ENCODE results near the gene NCCRP1. TPM values are rescaled to one million over a fixed set of nuclear protein-coding genes. Genes with fewer than 3 reads are reported as not detected.

NCCRP1 gene
- total RNA-seq, 4 donors from 2014 or later = not detected

- Histone ChIP-seq H3K9me3 (no peaks in the 10 kb centered on the region), H3K36me3 (peaks cover 0 to 7% (median 0%) of the 10 kb centered on the region in 3 donors), H3K4me3 (no peak overlapping the region), H3K27me3 (no peaks in the 10 kb centered on the region), H3K4me1 (peaks cover 0 to 81% (median 30%) of the 10 kb centered on the region in 4 donors), H3K27ac (peak overlapping the region in 2 of 4 donors; percentile 2 to 73)
- TF ChIP-seq EP300 (IDR thresholded peaks at IDR 0.05) (no peak), POLR2A (IDR thresholded peaks at IDR 0.05) (no peak), CTCF (IDR thresholded peaks at IDR 0.05) (no peak)
- WGBS, 2 donors = 41 to 56% methylated on average over 8 of the region's 8 CpGs
- DNase-seq (ENCODE audit: low spot score in 2 of 2) = peak; percentile 42 to 58
Measured at GRCh38 chr19:39160523-39160861, 36.3 kb upstream of the NCCRP1 start.

GRCh38 chr19:39160889-39161672, 35.7 kb upstream of the NCCRP1 start:
- H3K27ac ChIP-seq = peak overlapping the region in 2 of 4 donors; percentile 2 to 73
- no peaks in the 10 kb centered on the region for H3K9me3 ChIP-seq
- TF ChIP-seq CTCF (IDR thresholded peaks at IDR 0.05) (no peak), POLR2A (IDR thresholded peaks at IDR 0.05) (no peak), EP300 (IDR thresholded peaks at IDR 0.05) (no peak)
- WGBS, 2 donors = 82 to 84% methylated on average over 15 to 17 of the region's 21 CpGs
- H3K36me3 ChIP-seq = peaks cover 0 to 7% (median 0%) of the 10 kb centered on the region in 3 donors
- DNase-seq (ENCODE audit: low spot score in 2 of 2) = no peak
- no peak overlapping the region for H3K4me3 ChIP-seq
- H3K27me3 ChIP-seq = no peaks in the 10 kb centered on the region
- H3K4me1 ChIP-seq = peaks cover 0 to 81% (median 26%) of the 10 kb centered on the region in 4 donors

GRCh38 chr19:39162441-39163043, 34.2 kb upstream of the NCCRP1 start:
- WGBS, 2 donors = 68 to 71% methylated on average over 15 of the region's 15 CpGs
- H3K27me3 ChIP-seq = no peaks in the 10 kb centered on the region
- DNase-seq (ENCODE audit: low spot score in 2 of 2) = no peak
- no peaks in the 10 kb centered on the region for H3K9me3 ChIP-seq
- peaks cover 0 to 81% (median 25%) of the 10 kb centered on the region in 4 donors for H3K4me1 ChIP-seq
- H3K27ac ChIP-seq = no peak overlapping the region
- peaks cover 0 to 7% (median 0%) of the 10 kb centered on the region in 3 donors for H3K36me3 ChIP-seq
- no peak for TF ChIP-seq POLR2A (IDR thresholded peaks at IDR 0.05)
- no peak for TF ChIP-seq EP300 (IDR thresholded peaks at IDR 0.05)
- TF ChIP-seq CTCF (IDR thresholded peaks at IDR 0.05) = no peak
- H3K4me3 ChIP-seq = no peak overlapping the region

GRCh38 chr19:39163621-39164020, 33.1 kb upstream of the NCCRP1 start:
- 87 to 94% methylated on average over 9 of the region's 9 CpGs for WGBS, 2 donors
- H3K36me3 ChIP-seq = peaks cover 0 to 7% (median 0%) of the 10 kb centered on the region in 3 donors
- no peaks in the 10 kb centered on the region for H3K27me3 ChIP-seq
- no peak for DNase-seq (ENCODE audit: low spot score in 2 of 2)
- H3K9me3 ChIP-seq = no peaks in the 10 kb centered on the region
- H3K4me3 ChIP-seq = no peak overlapping the region
- TF ChIP-seq EP300 (IDR thresholded peaks at IDR 0.05) (no peak), POLR2A (IDR thresholded peaks at IDR 0.05) (no peak), CTCF (IDR thresholded peaks at IDR 0.05) (no peak)
- H3K4me1 ChIP-seq = peaks cover 0 to 74% (median 21%) of the 10 kb centered on the region in 4 donors
- H3K27ac ChIP-seq = no peak overlapping the region

- Histone ChIP-seq H3K4me1 (peaks cover 0 to 69% (median 20%) of the 10 kb centered on the region in 4 donors), H3K27me3 (no peaks in the 10 kb centered on the region), H3K27ac (no peak overlapping the region), H3K4me3 (no peak overlapping the region), H3K9me3 (no peaks in the 10 kb centered on the region), H3K36me3 (peaks cover 0 to 6% (median 0%) of the 10 kb centered on the region in 3 donors)
- TF ChIP-seq CTCF (IDR thresholded peaks at IDR 0.05) (no peak), EP300 (IDR thresholded peaks at IDR 0.05) (no peak), POLR2A (IDR thresholded peaks at IDR 0.05) (no peak)
- DNase-seq (ENCODE audit: low spot score in 2 of 2) = no peak
- WGBS, 2 donors = 90 to 92% methylated on average over 6 of the region's 6 CpGs
Measured at GRCh38 chr19:39164289-39164688, 32.5 kb upstream of the NCCRP1 start.
